HepG2 (cell line): ENCODE measurements around the gene BMERB1. TPM values are rescaled to one million over a fixed set of nuclear protein-coding genes. Genes with fewer than 3 reads are reported as not detected.

ENCODE experiments used
- CHD2 ChIP-seq: IDR thresholded peaks from 2 replicates; pipeline ENCODE4 v1.6.1; 2011; ENCODE audit warnings: low read depth, low read length, improper control_type of control experiment
- ESRRA ChIP-seq: sonication (generic); formaldehyde crosslinking; IDR thresholded peaks from 2 replicates; pipeline ENCODE4 v1.5.1; 2020; ENCODE audit warnings: mild to moderate bottlenecking, low read depth, missing genetic modification reagents
- FOXK2 ChIP-seq: fragments of 450-650 bp; IDR thresholded peaks from 2 replicates; pipeline ENCODE4 v1.6.1; 2016
- IKZF1 ChIP-seq: fragments of 450-650 bp; IDR thresholded peaks from 2 replicates; pipeline ENCODE4 v1.7.1; 2016
- KMT2B ChIP-seq: IDR thresholded peaks from 2 replicates; pipeline ENCODE4 v1.6.1; 2016; ENCODE audit warnings: missing genetic modification reagents, missing compliant biosample characterization
- NR2C2 ChIP-seq: sonication (generic); formaldehyde crosslinking; IDR thresholded peaks from 2 replicates; pipeline ENCODE4 v1.4.0; 2020; ENCODE audit warnings: missing genetic modification reagents, mild to moderate bottlenecking, moderate library complexity, borderline replicate concordance
- POLR2AphosphoS5 ChIP-seq: IDR thresholded peaks from 2 replicates; pipeline ENCODE4 v1.6.1; 2012; ENCODE audit warnings: low read depth, low read length
- PREB ChIP-seq: sonication (generic); formaldehyde crosslinking; IDR thresholded peaks from 2 replicates; pipeline ENCODE4 v1.4.0; 2020; ENCODE audit warnings: missing genetic modification reagents
- TRAFD1 ChIP-seq: sonication (generic); formaldehyde crosslinking; IDR thresholded peaks from 2 replicates; pipeline ENCODE4 v1.5.1; 2020; ENCODE audit warnings: missing genetic modification reagents, mild to moderate bottlenecking, borderline replicate concordance
- ZNF143 ChIP-seq: sonication (generic); formaldehyde crosslinking; IDR thresholded peaks from 2 replicates; pipeline ENCODE4 v1.4.0; 2020; ENCODE audit warnings: missing genetic modification reagents
- polyA plus RNA-seq, 8 experiments: library from polyadenylated mRNA; depleted of rRNA in 3 of 8; stranded (reverse) in 7 of 8; unstranded in 1 of 8; fragments of >200 nt; fragmentation: Illumina TruSeq in 4 of 8; extraction: Trizol in 4 of 8; gene quantifications; 2 replicates each; pipeline versions ENCODE4 v1.2.1 to v1.2.3, GENCODE V29; 2011 to 2016; ENCODE audit warnings: low read depth in 4 of 8, missing spikeins in 1 of 8, mixed read lengths in 1 of 8; ENCODE audit not compliant: insufficient read depth in 1 of 8
- total RNA-seq, 5 experiments: library from RNA; depleted of rRNA; stranded (reverse); fragments of >200 nt; fragmentation: Illumina TruSeq; extraction: Trizol; gene quantifications; 2 replicates each; pipeline ENCODE4 v1.2.3, GENCODE V29; 2016; ENCODE audit warnings: low read depth in 1 of 5

BMERB1 gene
- total and polyA plus RNA-seq, 2 of the 13 experiments (the other 11 are each of a cell fraction or from before 2014, with no cell fraction given): 1.4 TPM

GRCh38 chr16:15517743-15518377 is 83.5 kb downstream of the BMERB1 start (continued):
- no peak for TF ChIP-seq CHD2
- TF ChIP-seq KMT2B (CRISPR knock-in tag): no peak
- TF ChIP-seq FOXK2: 0 out of 2 replicates have a peak, but pooled peaks have one; percentile 15
- TF ChIP-seq ZNF143 (CRISPR knock-in tag): no peak
- no peak for TF ChIP-seq NR2C2 (CRISPR knock-in tag)
- no peak for TF ChIP-seq TRAFD1 (CRISPR knock-in tag)
- no peak for TF ChIP-seq PREB (CRISPR knock-in tag)
- TF ChIP-seq POLR2AphosphoS5: no peak
- 0 out of 2 replicates have a peak, but pooled peaks have one; percentile 63 for TF ChIP-seq IKZF1
- no peak for TF ChIP-seq ESRRA (CRISPR knock-in tag)
